GM10266 (cell line): ENCODE results near the gene CWC25.
"Not testable (repeated sequence)": the region's sequence is repeated elsewhere in the genome, so short reads cannot be mapped to it uniquely, and the experiment has no call there.

Experiments used
- DNase-seq: peaks from one replicate; pipeline ENCODE4 v3.0.0; 2012; ENCODE audit errors: extremely low spot score
- CTCF ChIP-seq: IDR thresholded peaks from 2 replicates; pipeline ENCODE4 v1.5.1; 2012; ENCODE audit warnings: mild to moderate bottlenecking, low read depth; ENCODE audit not compliant: control insufficient read depth, insufficient read depth; ENCODE audit errors: missing control alignments

CWC25 gene

GRCh38 chr17:38857271-38857670 lies 32.1 kb upstream of the CWC25 start:
- no peak for DNase-seq
- no peak for TF ChIP-seq CTCF

GRCh38 chr17:38855101-38855714 lies 30.1 kb upstream of the CWC25 start:
- DNase-seq = not testable (repeated sequence)

- peak; percentile 91 for DNase-seq
- no peak for TF ChIP-seq CTCF
Measured at GRCh38 chr17:38853292-38854219, 28.4 kb upstream of the CWC25 start, which contains the start of gene RPL23. TSS of gene RPL23 (minus strand) at chr17:38853721. CDS start at chr17:38853710, 11 bp downstream.

- TF ChIP-seq CTCF = no peak
- no peak for DNase-seq
Measured at GRCh38 chr17:38852771-38853291, 27.7 kb upstream of the CWC25 start.

GRCh38 chr17:38851434-38851833 lies 26.3 kb upstream of the CWC25 start:
- no peak for DNase-seq
- no peak for TF ChIP-seq CTCF

GRCh38 chr17:38850374-38850773 lies 25.3 kb upstream of the CWC25 start:
- TF ChIP-seq CTCF = no peak
- DNase-seq = no peak

GRCh38 chr17:38848939-38849605 lies 24.0 kb upstream of the CWC25 start:
- no peak for TF ChIP-seq CTCF
- DNase-seq = no peak
